Skin epidermis (tissue), 12 donors: Measurements from ENCODE around the gene CMIP.
A peak's percentile ranks its signal among the peaks of the same experiment; 100 is the strongest.
"Not testable (repeated sequence)": the region's sequence is repeated elsewhere in the genome, so short reads cannot be mapped to it uniquely, and the experiment has no call there.

Source experiments
- H3K27ac ChIP-seq, 21 experiments: fragments of 200-600 bp; sonication (generic) in 11 of 21; one replicate each; pipeline ENCODE4 v1.5.0; 2020; ENCODE audit warnings: mild to moderate bottlenecking in 3 of 21, inconsistent platforms in 2 of 21, moderate library complexity in 2 of 21
- H3K4me3 ChIP-seq, 7 experiments: fragments of 200-600 bp; sonication (generic) in 2 of 7; one replicate each; pipeline ENCODE4 v1.5.0; 2020; ENCODE audit warnings: inconsistent platforms in 2 of 7, mild to moderate bottlenecking in 2 of 7, moderate library complexity in 1 of 7

CMIP gene

DNA sequence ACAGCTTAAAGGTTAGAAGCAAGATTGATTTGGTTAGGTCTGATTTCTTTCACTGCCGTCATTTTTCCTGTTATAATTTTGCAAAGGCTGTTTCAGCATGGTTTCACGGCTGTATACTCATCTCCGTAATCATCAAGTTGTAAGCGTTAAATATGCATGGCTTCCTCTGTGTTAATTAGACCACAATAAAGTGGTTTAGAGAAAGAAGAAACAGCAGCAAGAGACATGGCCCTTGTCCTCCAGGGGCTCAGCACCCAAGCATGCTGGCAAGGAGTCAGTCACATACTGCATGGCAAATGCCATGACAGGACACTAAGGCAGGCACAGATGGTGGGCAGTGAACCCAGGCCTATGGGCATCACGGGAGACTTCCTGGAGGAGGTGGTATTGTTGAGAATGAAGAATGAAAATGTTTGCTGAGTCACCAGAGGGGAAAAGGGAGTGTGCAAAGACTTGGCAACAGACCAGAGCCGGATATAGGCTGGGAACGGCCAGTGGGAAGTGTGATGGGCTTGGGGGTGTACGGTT lies 273.1 kb downstream of the CMIP start:
- Histone ChIP-seq H3K4me3 (no peak overlapping the region), H3K27ac (peak overlapping the region in 9 of 21 experiments; percentile 25 to 89 (median 76))

DNA sequence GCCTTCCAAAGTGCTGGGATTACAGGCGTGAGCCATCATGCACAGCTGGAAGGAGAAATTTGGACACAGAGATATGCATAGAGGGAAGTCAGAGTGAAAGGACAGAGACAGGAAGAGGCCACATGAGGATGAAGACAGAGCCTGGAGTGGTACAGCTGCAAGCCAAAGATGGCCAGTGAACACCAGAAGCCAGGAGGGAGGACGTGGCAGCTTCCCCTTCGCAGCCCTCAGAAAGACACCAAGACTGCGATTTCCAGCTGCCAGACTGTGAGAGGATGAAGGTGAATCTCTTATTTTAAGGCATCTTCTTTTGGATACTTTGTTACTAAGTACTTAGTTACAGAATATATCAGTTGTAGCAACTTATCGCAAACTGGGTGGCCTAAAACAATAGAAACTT lies 274.0 kb downstream of the CMIP start:
- H3K4me3 ChIP-seq, result no peak overlapping the region
- peak overlapping the region in 18 of 21 experiments; percentile 4 to 89 (median 60) for H3K27ac ChIP-seq

DNA sequence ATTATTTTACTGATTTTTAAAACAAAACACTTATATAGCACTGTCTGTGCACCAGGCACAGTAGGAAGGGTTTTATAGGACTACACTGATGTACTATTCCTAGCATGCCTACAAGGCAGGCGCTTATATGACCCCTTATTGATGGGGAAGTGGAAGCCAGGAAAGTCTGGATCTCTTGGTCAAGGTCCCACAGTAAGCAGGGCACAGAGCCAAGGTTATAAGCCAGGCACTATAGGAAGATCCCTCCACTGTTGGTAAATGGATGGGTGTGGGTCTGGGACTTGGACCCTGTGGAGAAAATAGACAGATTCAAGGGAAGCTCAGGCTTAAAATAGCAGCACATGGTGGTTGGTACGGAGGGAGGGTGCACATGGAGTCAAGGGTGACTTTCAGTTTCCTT lies 275.4 kb downstream of the CMIP start:
- no peak overlapping the region for H3K4me3 ChIP-seq
- peak overlapping the region in 3 of 21 experiments; percentile 21 to 38 (median 26) for H3K27ac ChIP-seq

DNA sequence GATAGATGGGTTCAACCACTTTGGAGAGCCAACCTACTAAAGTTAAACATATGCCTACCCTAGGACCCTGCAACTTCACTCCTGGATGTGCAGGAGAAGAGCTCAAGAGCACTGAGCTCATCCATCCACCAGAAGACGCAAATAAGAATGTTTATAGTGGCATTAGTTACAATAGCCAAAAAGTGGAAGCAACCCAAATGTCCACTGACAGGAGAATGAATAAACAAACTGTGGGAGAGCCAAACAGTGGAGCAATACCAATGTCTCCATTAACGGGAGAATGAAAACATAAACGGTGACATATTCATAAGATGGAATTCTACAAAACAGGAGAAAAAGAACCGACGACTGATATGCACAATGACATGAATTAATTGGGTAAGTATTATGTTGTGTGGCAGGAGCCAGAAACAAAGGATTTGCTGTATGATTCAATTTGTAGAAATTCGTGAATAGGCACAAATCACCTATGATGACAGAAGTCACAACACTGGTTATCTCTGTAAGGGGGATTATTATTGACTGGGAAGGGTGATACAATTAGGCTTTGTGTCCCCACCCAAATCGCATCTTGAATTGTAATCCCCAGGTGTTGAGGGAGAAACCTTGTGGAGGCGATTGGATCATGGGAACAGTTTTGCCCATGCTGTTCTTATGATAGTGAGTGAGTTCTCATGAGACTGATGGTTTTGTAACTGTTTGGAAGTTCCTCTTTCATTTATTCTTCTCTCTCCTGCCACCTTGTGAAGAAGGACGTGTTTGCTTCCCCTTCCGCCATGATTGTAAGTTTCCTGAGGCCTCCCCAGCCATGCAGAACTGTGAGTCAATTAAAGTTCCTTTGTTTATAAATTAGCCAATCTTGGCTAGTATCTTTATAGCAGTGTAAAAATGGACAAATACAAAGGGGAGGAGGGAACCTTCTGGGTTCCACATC lies 276.6 kb downstream of the CMIP start:
- H3K27ac ChIP-seq, result peak overlapping the region in 1 of 21 experiments; percentile 2

DNA sequence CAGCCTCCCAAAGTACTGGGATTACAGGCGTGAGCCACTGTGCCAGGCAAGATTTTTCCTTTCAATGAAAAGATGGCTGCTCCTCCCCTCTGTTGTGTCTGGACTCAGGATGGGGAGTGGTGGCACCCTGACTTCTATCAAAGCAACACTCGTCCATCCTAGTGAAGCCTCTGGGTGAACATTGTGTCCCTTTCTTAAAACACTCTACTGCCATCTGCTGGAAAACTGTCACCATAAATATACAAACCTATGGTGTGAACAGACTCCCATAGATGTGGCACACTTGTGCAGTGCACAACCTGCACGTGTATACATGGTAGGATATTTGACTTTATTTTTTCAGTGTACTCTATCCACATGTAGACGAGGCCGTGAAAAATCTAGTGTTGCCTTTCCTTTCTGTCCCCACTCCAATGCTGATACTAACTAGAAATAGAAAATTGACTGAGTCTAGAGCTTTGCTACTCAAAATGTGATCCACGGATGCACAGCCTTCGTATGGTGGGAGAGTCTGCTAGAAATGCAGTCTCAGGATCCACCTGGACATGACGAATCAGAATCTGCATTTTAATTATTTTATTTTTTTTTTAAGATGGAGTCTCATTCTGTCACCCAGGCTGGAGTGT lies 278.6 kb downstream of the CMIP start:
- Histone ChIP-seq H3K4me3 (no peak overlapping the region), H3K27ac (no peak overlapping the region)

More for the DNA sequence above, 276.6 kb downstream of the CMIP start:
- H3K4me3 ChIP-seq, result no peak overlapping the region

DNA sequence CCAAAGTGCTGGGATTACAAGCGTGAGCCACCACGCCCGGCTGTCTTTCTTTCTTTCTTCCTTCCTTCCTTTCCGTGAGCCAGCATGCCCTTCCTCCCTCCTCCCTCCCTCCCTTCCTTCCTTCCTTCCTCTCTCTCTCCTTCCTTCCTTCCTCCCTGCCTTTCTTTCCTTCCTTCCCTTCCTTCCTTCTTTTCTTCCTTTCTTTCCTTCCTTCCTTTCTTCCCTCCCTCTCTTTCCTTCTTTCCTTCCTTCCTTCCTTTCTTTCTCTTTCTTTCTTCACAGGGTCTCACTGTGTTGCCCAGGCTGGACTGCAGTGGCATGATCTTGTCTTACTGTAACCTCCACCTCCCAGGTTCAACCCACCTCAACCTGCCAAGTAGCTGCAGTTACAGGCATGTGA lies 283.8 kb downstream of the CMIP start:
- no peak overlapping the region for H3K27ac ChIP-seq
- H3K4me3 ChIP-seq, result no peak overlapping the region

DNA sequence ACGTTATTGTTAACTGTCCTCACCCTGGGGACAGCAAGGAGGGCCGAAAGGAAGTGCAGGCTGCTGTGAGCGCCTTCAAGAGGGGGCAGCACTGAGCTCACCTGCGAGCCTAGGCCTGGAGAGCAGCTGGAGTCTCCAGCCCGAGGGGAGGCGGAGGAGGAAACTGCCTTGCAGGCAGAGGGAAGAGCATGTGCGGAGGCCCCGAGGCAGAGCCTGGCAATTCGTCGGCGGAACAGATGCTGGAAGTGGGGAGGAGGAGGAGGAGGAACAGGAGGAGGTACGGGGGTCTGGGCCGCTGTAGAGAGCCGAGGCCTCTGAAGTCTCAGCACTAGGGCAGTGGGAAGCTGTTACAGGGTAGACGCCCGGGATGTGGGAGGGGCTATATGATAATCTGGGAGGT lies 284.8 kb downstream of the CMIP start:
- peak overlapping the region in 2 of 21 experiments; percentile 4 to 23 for H3K27ac ChIP-seq
- H3K4me3 ChIP-seq, result no peak overlapping the region

DNA sequence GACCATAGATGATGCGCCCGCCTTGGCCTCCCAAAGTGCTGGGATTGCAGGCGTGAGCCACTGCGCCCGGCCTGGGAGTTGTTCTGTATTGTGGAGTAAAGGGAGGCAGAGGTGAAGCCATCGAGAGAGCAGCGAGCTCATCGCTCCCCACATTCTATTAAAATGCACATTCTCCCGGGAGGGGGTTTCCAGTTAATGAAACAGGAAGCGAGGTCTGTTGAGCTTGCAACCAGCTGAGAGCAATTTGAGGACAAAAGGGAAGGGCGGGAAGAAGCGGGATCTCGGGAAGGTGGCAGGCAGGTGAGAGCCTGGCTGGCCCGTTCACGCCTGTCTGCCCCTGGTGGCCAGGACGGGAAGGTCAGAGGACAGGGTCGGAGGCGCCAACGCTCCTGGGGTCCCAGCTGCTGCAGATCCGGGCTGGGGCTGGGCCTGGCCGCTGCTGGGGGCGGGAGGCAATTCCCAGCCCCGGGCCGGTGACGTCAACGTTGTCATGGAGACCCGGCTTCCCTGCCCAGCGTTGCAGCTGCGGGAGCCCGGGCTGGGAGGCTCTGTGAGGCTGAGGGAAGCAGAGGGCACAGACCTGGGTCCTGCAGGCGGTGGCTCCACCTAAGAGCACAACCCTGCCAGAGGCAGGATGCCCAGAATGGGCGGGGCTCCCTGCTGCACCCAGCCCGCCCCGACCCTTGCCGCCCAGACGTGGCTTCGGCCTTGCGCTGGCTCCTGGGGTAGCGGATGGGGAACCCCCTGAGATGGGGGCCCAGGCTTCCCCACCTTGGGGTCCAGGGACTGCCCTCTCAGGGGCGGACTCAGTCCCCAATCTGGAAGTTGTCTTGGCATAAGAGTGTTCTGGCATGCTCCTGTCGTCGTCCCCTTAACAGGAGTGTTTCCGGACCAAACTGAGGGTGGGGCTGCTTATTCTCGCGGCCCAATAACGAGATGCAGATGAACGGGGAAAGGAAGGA lies 285.8 kb downstream of the CMIP start:
- Histone ChIP-seq H3K4me3 (peak overlapping the region; percentile 14 to 37 (median 25)), H3K27ac (peak overlapping the region in 20 of 21 experiments; percentile 4 to 85 (median 68))

DNA sequence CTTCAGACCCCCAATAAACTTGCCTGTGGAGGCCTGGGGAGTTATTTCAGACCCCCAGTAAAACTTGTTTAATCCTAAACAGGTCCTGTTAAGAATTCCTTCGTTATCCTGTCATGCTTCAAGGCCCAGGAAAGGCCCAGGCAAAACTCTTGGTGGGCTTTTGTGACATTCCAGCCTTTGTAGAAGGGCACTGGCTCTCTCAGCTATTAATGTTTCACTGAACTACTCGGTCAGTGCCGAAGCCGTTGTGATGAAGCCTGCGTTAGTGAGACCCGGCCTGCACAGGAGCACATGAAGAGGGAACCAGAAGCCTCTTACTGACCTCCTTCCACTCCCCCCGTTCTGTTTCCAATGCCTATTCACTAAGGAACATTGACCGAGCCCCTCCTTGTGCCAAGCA lies 287.0 kb downstream of the CMIP start:
- H3K27ac ChIP-seq, result peak overlapping the region in 3 of 21 experiments; percentile 7 to 85 (median 13)
- no peak overlapping the region for H3K4me3 ChIP-seq

DNA sequence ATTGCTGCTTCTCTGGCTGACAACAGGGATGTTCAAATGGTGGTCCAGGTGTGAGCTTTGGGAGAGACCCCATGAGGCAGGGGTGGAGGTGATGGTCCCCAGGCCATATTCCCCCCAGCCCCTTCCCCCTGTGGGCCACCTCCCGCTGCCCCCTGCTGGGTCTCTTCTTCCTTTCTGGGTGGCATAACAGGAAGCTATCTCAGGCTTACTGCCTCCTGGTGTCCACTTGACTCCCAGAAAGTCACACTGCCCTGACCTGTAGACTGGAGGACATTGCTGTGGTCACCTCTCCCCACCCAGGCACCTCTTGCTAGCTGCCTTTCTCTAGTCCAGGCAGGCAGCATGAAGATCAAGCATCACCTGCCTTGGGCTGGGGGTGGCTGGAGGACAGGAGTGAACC lies 288.1 kb downstream of the CMIP start:
- Histone ChIP-seq H3K4me3 (no peak overlapping the region), H3K27ac (no peak overlapping the region)

DNA sequence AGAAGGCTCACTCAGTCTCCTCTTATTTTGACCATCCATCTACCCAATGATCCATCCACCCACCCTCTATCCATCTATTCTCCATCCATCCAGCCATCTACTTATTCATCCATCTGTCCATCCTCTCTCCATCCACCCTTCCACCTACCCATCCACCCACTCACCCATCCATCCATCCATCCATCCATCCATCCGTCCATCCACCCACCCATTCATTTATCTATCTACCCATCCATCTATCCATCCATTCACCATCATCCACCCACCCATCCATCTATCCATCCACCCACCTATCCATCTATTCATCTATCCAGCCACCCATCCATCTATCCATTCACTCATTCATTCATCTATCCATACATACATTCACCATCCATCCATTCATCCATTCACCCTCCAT lies 288.7 kb downstream of the CMIP start:
- no peak overlapping the region for H3K27ac ChIP-seq
- no peak overlapping the region for H3K4me3 ChIP-seq

DNA sequence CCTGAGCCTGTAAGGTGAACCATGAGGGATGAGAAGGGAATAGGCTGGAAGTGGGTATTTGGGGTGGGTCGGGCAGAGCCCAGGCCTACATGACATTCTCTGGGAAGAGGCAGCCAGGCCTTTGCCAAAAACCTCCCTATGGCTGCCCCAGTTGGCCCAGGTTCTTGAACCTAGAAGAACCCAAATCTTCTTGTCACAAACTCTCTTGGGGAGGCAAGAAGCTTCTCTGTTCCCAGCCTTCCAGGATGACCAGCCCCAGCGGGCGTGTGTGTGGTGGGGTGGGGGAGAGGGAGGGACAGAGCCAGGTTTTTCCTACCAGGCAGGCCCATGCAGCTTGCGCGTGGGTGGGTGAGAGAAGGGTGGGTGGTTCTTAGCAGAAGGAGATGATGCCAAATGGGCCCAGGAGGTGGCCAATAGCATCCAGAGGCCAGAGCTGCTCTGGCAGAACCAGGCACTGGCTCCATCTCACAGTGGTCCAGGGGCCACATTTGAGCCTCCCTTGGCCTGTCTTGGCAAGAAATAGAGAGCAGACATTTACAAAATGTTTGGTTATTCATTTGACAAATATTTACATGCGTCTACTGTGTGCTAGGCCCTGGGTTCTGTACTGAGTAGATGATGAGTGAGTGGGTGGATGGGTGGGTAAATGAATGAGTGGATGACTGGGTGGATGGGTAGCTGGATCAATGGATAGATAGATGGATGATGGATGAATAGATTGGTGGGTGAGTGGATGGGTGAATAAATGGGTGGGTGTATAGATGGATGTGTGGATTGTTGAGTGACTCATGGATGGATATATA lies 290.2 kb downstream of the CMIP start:
- no peak overlapping the region for H3K27ac ChIP-seq
- H3K4me3 ChIP-seq, result no peak overlapping the region

DNA sequence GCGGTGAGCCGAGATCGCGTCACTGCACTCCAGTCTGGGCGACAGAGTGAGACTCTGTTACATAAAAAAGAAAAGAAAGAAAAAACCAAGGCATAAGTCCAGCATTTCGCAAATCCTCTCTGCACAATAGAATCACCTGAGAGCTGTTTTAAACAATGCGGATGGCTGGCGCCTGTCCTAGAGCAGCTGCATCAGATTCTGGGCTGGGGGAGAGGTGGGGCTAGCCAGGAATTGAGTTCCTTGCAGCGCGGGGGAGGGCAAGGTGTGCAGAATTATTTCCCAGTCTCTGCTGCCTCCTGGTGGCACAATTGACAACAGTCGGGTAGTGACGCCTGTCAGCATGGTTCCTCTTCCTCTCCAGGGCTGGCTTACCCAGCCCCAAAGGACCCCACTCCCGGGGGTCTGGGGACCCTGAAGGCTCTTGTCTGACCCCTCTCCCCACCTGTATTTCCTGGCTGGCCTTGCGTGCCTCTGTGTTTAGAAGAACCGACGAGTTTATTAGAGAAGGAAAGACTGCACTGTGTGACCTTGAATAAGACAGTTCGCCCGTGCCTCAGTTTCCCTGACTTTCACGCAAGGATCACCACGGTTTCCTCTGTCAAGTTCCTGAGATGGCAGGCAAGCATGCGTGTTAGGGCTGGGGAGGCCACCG lies 293.4 kb downstream of the CMIP start:
- Histone ChIP-seq H3K27ac (peak overlapping the region in 12 of 21 experiments; percentile 17 to 73 (median 50)), H3K4me3 (peak overlapping the region in 4 of 7 experiments; percentile 3 to 26 (median 10))

DNA sequence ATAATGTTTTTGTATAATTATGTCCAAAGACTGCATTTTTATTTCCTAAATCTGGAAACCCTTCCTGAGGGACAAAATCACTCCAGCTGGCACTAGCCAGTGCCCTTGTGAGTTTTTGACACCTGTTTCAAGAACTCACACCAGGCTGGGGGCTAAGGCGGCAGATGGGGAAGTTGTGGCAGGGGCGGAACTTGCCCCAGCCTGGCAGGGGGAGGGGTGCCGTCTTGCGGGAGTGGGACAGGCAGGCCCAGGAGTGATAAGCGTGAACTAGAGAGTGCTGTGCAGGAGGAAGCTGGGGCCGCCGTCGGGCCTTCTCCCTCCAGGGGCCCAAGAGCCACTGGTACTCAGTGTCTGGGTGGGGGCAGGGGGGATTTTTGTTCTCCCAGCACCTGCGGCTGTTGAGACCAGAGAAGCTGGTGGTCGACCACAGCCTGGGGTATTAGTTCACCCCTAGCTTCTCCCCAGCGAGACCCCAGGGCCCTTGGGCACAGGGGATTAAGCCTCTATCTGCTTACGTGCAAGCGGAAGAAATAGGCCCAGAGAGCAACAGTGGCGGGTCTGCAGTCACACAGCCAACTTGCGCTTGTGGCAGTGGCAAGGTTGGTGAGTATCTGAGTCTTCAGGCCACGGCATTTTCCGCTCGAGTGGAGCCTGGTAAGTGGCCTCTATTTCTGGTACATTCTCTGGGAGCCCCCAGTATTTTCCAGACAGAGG lies 294.3 kb downstream of the CMIP start:
- H3K4me3 ChIP-seq, result no peak overlapping the region

DNA sequence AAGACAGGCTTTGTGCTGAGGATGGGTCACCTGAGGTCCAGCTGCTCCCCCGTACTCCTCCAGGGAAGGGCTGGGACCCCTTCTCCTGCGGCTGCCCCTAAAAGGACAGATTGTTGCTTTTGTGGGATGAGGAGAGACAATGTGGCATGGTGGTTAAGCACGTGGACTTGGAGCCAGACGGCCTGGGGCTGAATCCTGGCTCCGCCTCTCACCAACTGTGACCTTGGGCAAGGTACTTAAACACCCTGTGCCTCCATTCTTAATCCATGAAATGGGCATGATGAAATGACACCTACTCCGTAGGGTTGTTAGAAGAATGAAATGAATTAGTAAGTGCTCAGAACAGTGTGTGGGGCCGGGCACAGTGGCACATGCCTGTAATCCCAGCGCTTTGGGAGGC lies 294.9 kb downstream of the CMIP start:
- Histone ChIP-seq H3K4me3 (no peak overlapping the region), H3K27ac (peak overlapping the region in 3 of 21 experiments; percentile 37 to 51 (median 43))

More for the DNA sequence above, 294.3 kb downstream of the CMIP start:
- H3K27ac ChIP-seq, result peak overlapping the region in 5 of 21 experiments; percentile 4 to 73 (median 37)

DNA sequence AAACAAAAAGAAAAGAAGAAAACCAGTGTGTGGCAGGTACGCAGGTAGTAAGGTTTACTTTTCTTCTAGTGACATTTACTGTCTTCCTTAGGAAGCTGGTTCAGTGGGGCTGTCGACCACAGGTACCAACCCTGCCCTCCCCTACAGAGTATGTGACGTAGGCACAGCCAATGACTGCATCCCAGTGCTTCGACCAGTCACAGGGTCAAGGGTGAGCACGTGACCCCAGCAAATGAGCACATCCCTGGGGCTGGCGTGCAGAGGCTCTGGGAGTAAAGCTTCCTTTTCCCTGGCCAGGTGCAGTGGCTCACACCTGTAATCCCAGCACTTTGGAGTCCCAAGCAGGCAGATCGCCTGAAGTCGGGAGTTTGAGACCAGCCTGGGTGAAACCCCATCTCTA lies 295.6 kb downstream of the CMIP start:
- Histone ChIP-seq H3K4me3 (no peak overlapping the region), H3K27ac (no peak overlapping the region)

DNA sequence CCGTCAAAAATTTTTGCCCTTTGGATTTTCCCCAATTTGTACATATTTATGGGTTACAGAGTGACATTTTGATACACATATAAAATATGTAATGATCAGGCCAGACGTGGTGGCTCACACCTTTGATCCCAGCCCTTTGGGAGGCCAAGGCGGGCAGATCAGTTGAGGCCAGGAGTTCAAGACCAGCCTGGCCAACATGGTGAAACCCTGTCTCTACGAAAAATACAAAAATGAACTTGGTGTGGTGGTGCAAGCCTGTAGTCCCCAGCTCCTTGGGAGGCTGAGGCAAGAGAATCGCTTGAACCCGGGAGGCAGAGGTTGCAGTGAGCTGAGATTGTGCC lies 296.8 kb downstream of the CMIP start:
- not testable (repeated sequence) for H3K27ac ChIP-seq, H3K4me3 ChIP-seq

DNA sequence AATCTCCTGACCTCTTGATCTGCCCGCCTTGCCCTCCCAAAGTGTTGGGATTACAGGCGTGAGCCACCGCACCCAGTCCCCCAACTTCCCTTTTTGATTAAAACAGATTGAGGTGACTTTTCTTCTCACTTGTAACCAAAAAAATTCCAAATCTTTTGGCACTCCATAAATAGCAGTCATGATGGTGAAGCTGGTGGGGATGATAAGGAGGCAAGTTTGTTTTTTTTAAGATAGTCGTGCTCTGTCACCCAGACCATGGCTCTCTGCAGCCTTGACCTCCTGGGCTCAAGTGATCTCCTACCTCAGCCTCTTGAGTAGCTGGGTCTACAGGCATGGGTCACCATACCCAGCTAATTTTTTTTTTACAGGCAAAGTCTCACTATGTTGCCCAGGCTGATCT lies 299.8 kb downstream of the CMIP start:
- no peak overlapping the region for H3K27ac ChIP-seq
- H3K4me3 ChIP-seq, result no peak overlapping the region
